ENCODE results near the gene PICALM.

DNA sequence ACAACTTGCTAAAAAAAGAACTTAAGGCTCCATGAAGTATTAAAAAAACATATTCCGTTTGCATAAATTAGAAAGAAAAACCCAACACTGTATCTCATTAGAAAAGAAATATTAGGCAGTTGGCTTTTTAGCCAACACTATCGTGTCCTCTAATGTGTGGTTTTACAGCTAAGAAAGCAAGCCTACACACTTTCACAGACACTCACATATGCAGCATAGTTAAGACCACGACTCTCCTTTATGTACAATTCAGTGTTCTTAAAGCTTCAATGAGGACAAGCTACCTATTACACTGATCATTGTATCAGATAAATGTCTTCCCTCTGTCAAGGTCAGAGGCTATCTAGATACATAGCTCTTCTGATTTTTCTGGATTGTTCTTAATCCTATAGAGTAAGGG, 80.1 kb downstream of the PICALM start:
- no peak for TF ChIP-seq GATA2 (IDR thresholded peaks at IDR 0.05; ENCODE audit: low read depth, low read length)
- no peak for TF ChIP-seq GATA3 (IDR thresholded peaks at IDR 0.05; ENCODE audit: low read depth, low read length)

Measured in SH-SY5Y (cell line).